Upper lobe of left lung (tissue), 6 donors: ENCODE measurements around the gene ARPC1A. TPM values are rescaled to one million over a fixed set of nuclear protein-coding genes. Genes with fewer than 3 reads are reported as not detected.
"Not testable (repeated sequence)": the region's sequence is repeated elsewhere in the genome, so short reads cannot be mapped to it uniquely, and the experiment has no call there.

Source experiments
- ATAC-seq, 2 donors: fragments of 200-7000 bp; cut with Tn5 transposase; one replicate each; pipeline ENCODE4 v1.9.1; 2022; ENCODE audit warnings: mild to moderate bottlenecking in 2 of 2, moderate library complexity in 2 of 2; ENCODE audit not compliant: low FRiP score in 2 of 2
- DNase-seq, 2 donors: peaks; one replicate each; pipeline ENCODE4 v3.0.0-alpha.2; 2019 to 2020
- H3K27ac ChIP-seq, 4 donors: fragments of 200-600 bp; sonication (generic); one replicate each; pipeline ENCODE4 v1.5.1; 2016 to 2019
- H3K27me3 ChIP-seq, 4 donors: fragments of 200-600 bp; sonication (generic); one replicate each; pipeline ENCODE4 v1.5.1; 2017 to 2019
- H3K36me3 ChIP-seq, 4 donors: fragments of 200-600 bp; sonication (generic); one replicate each; pipeline ENCODE4 v1.5.1; 2016 to 2019
- H3K4me1 ChIP-seq, 4 donors: fragments of 200-600 bp; sonication (generic); one replicate each; pipeline ENCODE4 v1.5.1; 2018 to 2019
- H3K4me3 ChIP-seq, 4 donors: fragments of 200-600 bp; sonication (generic); one replicate each; pipeline ENCODE4 v1.5.1; 2017 to 2019; ENCODE audit warnings: mild to moderate bottlenecking in 2 of 4, moderate library complexity in 1 of 4
- H3K9me3 ChIP-seq, 4 donors: fragments of 200-600 bp; sonication (generic); one replicate each; pipeline ENCODE4 v1.5.1; 2018 to 2019
- CTCF ChIP-seq, 6 experiments: fragments of 450-650 bp in 4 of 6; fragments of 200-600 bp in 2 of 6; sonication (generic) in 2 of 6; IDR thresholded peaks; one replicate each; pipeline ENCODE4 v1.5.1; 2016 to 2019; ENCODE audit warnings: antibody characterized with exemption in 6 of 6
- EP300 ChIP-seq, 4 donors: sonication (generic); formaldehyde crosslinking; IDR thresholded peaks; one replicate each; pipeline ENCODE4 v1.5.1; 2017; ENCODE audit warnings: antibody characterized with exemption in 4 of 4, control low read depth in 2 of 4
- POLR2A ChIP-seq, 4 donors: fragments of 450-650 bp; IDR thresholded peaks; one replicate each; pipeline ENCODE4 v1.5.1; 2016 to 2017; ENCODE audit warnings: antibody characterized with exemption in 4 of 4, mild to moderate bottlenecking in 2 of 4
- POLR2AphosphoS5 ChIP-seq, 2 donors: sonication (generic); formaldehyde crosslinking; IDR thresholded peaks; one replicate each; pipeline ENCODE4 v1.5.1; 2017; ENCODE audit warnings: antibody characterized with exemption in 2 of 2
- WGBS, 2 donors: methylation state at CpG; one replicate each; pipeline ENCODE4 v1.1.5; 2017 to 2018; 5-methylcytosine and 5-hydroxymethylcytosine counted together
- total RNA-seq, 6 donors: library from RNA; depleted of rRNA in 4 of 6; stranded (reverse); fragments of >200 nt in 4 of 6; gene quantifications; one replicate each; pipeline versions ENCODE4 v1.1.0 to v1.2.1, GENCODE V29; 2016 to 2021
- donor health status: DM: no; HTN: no; CAD: no; lungs with moderate emphysema.
- donor health status: DM: no; HTN: yes; CAD: no; lungs with severe emphysema.

Gene ARPC1A
- total RNA-seq, 6 donors from 2014 or later = 81.7 to 129 (median 122) TPM

GRCh38 chr7:99314504-99314903 is 11.2 kb upstream of the ARPC1A start:
- no peak for TF ChIP-seq CTCF (IDR thresholded peaks at IDR 0.05)
- TF ChIP-seq EP300 (IDR thresholded peaks at IDR 0.05) = no peak
- TF ChIP-seq POLR2AphosphoS5 (IDR thresholded peaks at IDR 0.05) = no peak
- no peak for TF ChIP-seq POLR2A (IDR thresholded peaks at IDR 0.05)
- peaks cover 0 to 3% (median 0%) of the 10 kb centered on the region in 4 donors for H3K9me3 ChIP-seq
- WGBS, 2 donors = 77 to 81% methylated on average over 7 of the region's 7 CpGs
- DNase-seq (no peak), ATAC-seq (peak in 1 of 2 donors; percentile 17)
- H3K36me3 ChIP-seq = no peaks in the 10 kb centered on the region
- peaks cover 0 to 10% (median 5%) of the 10 kb centered on the region in 4 donors for H3K4me1 ChIP-seq
- H3K4me3 ChIP-seq = no peak overlapping the region
- H3K27ac ChIP-seq = no peak overlapping the region
- H3K27me3 ChIP-seq = no peaks in the 10 kb centered on the region

GRCh38 chr7:99320371-99320770 is 5.3 kb upstream of the ARPC1A start:
- H3K36me3 ChIP-seq = no peaks in the 10 kb centered on the region
- H3K9me3 ChIP-seq = no peaks in the 10 kb centered on the region
- H3K4me3 ChIP-seq = no peak overlapping the region
- no peak overlapping the region for H3K27ac ChIP-seq
- DNase-seq = no peak
- ATAC-seq = no peak
- 52 to 67% methylated on average over 3 to 4 of the region's 4 CpGs for WGBS, 2 donors
- no peaks in the 10 kb centered on the region for H3K27me3 ChIP-seq
- peaks cover 6 to 11% (median 9%) of the 10 kb centered on the region in 4 donors for H3K4me1 ChIP-seq
- TF ChIP-seq CTCF (IDR thresholded peaks at IDR 0.05) = no peak
- no peak for TF ChIP-seq EP300 (IDR thresholded peaks at IDR 0.05)
- no peak for TF ChIP-seq POLR2AphosphoS5 (IDR thresholded peaks at IDR 0.05)
- TF ChIP-seq POLR2A (IDR thresholded peaks at IDR 0.05) = no peak

GRCh38 chr7:99322659-99323058 is 3.0 kb upstream of the ARPC1A start:
- not testable (repeated sequence) for H3K9me3 ChIP-seq, H3K27ac ChIP-seq, DNase-seq, ATAC-seq, H3K4me3 ChIP-seq, H3K36me3 ChIP-seq, H3K27me3 ChIP-seq
- peaks cover 17 to 27% (median 22%) of the 10 kb centered on the region in 4 donors for H3K4me1 ChIP-seq
- 92 to 95% methylated on average over 6 of the region's 6 CpGs for WGBS, 2 donors

GRCh38 chr7:99324559-99324958 is 1.1 kb upstream of the ARPC1A start:
- 96 to 97% methylated on average over 14 of the region's 14 CpGs for WGBS, 2 donors
- DNase-seq (peak in 1 of 2 donors; percentile 87), ATAC-seq (no peak)
- Histone ChIP-seq H3K4me1 (peaks cover 33 to 46% (median 38%) of the 10 kb centered on the region in 4 donors), H3K27me3 (no peaks in the 10 kb centered on the region), H3K4me3 (no peak overlapping the region), H3K36me3 (no peaks in the 10 kb centered on the region), H3K27ac (no peak overlapping the region), H3K9me3 (no peaks in the 10 kb centered on the region)
- TF ChIP-seq POLR2A (IDR thresholded peaks at IDR 0.05) = no peak

- peaks cover 38 to 51% (median 42%) of the 10 kb centered on the region in 4 donors for H3K4me1 ChIP-seq
- peak overlapping the region; percentile 90 to 99 (median 96) for H3K4me3 ChIP-seq
- H3K27ac ChIP-seq = peak overlapping the region; percentile 85 to 95 (median 94)
- DNase-seq = no peak
- TF ChIP-seq POLR2A (IDR thresholded peaks at IDR 0.05) (no peak), POLR2AphosphoS5 (IDR thresholded peaks at IDR 0.05) (no peak), EP300 (IDR thresholded peaks at IDR 0.05) (no peak), CTCF (IDR thresholded peaks at IDR 0.05) (no peak)
- no peaks in the 10 kb centered on the region for H3K27me3 ChIP-seq
- 30 to 44% methylated on average over 11 to 12 of the region's 14 CpGs for WGBS, 2 donors
- no peaks in the 10 kb centered on the region for H3K9me3 ChIP-seq
- no peak for ATAC-seq
- H3K36me3 ChIP-seq = no peaks in the 10 kb centered on the region
These were observed 651 bp upstream of the ARPC1A start for GRCh38 chr7:99325001-99325493.

GRCh38 chr7:99326408-99326782 is 697 bp downstream of the ARPC1A start:
- no peak for ATAC-seq

More at GRCh38 chr7:99326408-99326782, 697 bp downstream of the ARPC1A start:
- no peaks in the 10 kb centered on the region for H3K9me3 ChIP-seq
- 2% methylated on average over 10 of the region's 10 CpGs for WGBS, 2 donors
- no peaks in the 10 kb centered on the region for H3K27me3 ChIP-seq
- no peaks in the 10 kb centered on the region for H3K36me3 ChIP-seq
- no peak for TF ChIP-seq POLR2AphosphoS5 (IDR thresholded peaks at IDR 0.05)
- TF ChIP-seq CTCF (IDR thresholded peaks at IDR 0.05) = no peak
- no peak for TF ChIP-seq EP300 (IDR thresholded peaks at IDR 0.05)
- no peak for TF ChIP-seq POLR2A (IDR thresholded peaks at IDR 0.05)
- peaks cover 50 to 64% (median 54%) of the 10 kb centered on the region in 4 donors for H3K4me1 ChIP-seq
- no peak for DNase-seq
- H3K27ac ChIP-seq = peak overlapping the region; percentile 85 to 95 (median 94)
- peak overlapping the region; percentile 90 to 99 (median 96) for H3K4me3 ChIP-seq
